Neural cell (in vitro differentiated cells): Measurements from ENCODE around the gene APOL6.

Source experiments
- CTCF ChIP-seq: fragments of 450-650 bp; IDR thresholded peaks from 2 replicates; pipeline ENCODE4 v1.5.1; 2014; ENCODE audit warnings: antibody characterized with exemption, mild to moderate bottlenecking, moderate library complexity; ENCODE audit not compliant: poor library complexity, severe bottlenecking
- EP300 ChIP-seq: fragments of 450-650 bp; conservative IDR thresholded peaks from 2 replicates; pipeline ENCODE4 v1.6.1; 2014; ENCODE audit warnings: antibody characterized with exemption, mild to moderate bottlenecking, moderate library complexity; ENCODE audit not compliant: poor library complexity, severe bottlenecking
- EZH2 ChIP-seq: fragments of 200-600, 300-800 bp; shearing (Covaris generic), sonication (generic); IDR thresholded peaks from 2 replicates; pipeline ENCODE4 v1.6.1; 2014; ENCODE audit warnings: antibody characterized with exemption, low read length, borderline replicate concordance, mild to moderate bottlenecking; ENCODE audit not compliant: insufficient read depth, poor library complexity, severe bottlenecking
- SMC3 ChIP-seq: fragments of 450-650 bp; conservative IDR thresholded peaks from 2 replicates; pipeline ENCODE4 v1.6.1; 2014; ENCODE audit warnings: antibody characterized with exemption, mild to moderate bottlenecking, moderate library complexity; ENCODE audit not compliant: poor library complexity
- TAF1 ChIP-seq: IDR thresholded peaks from 2 replicates; pipeline ENCODE4 v1.6.1; 2012; ENCODE audit warnings: low read depth

DNA sequence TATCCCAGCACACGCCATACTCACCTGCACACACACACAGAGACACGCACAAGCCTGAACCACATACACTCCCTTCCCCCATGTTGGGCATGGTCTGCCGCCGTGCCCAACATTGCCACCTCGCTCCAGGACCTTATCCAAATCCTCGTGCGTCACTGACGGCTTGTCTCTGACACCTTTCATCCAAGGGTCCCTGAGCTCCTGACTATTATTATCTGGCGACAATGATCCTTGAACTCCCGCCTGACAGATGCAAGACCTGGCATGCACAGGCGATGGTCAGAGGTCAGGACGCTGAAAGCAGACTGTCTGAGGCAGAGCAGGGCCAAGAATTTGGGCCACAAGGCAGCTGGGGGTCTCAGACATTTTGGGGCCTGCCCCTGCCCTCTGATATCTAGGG, 35.3 kb upstream of the APOL6 start:
- TF ChIP-seq CTCF: no peak
- TF ChIP-seq TAF1: no peak
- TF ChIP-seq EP300: no peak
- no peak for TF ChIP-seq SMC3
- TF ChIP-seq EZH2: no peak
